Keratinocyte (primary cell): ENCODE measurements around the gene PDF. TPM values are rescaled to one million over a fixed set of nuclear protein-coding genes. Genes with fewer than 3 reads are reported as not detected.
"Not testable (repeated sequence)": the region's sequence is repeated elsewhere in the genome, so short reads cannot be mapped to it uniquely, and the experiment has no call there.

Experiments used
- DNase-seq: peaks from one replicate; pipeline ENCODE4 v3.0.0-alpha.2; 2011; ENCODE audit warnings: low read depth, missing footprints, low spot score
- FAIRE-seq: peaks from 2 replicates; lab custom pipeline; 2011; peaks lifted over from hg19 to GRCh38; lab: Jason Lieb, UNC
- H2AFZ ChIP-seq: 2 replicates; pipeline ENCODE4 v1.6.0; 2012; ENCODE audit warnings: low read length, control low read depth, inconsistent platforms; ENCODE audit not compliant: control insufficient read depth
- H3K27ac ChIP-seq: 2 replicates; pipeline ENCODE4 v1.5.1; 2011; ENCODE audit warnings: low read length; ENCODE audit not compliant: control insufficient read depth, insufficient read depth
- H3K27me3 ChIP-seq: 3 replicates; pipeline ENCODE4 v1.6.0; 2011; ENCODE audit warnings: low read length; ENCODE audit not compliant: control insufficient read depth, insufficient read depth; ENCODE audit errors: extremely low read depth
- H3K36me3 ChIP-seq, 2 experiments: 2 replicates in 1 of 2; 3 replicates in 1 of 2; pipeline ENCODE4 v1.5.1; 2011; ENCODE audit warnings: low read length in 2 of 2, mild to moderate bottlenecking in 1 of 2; ENCODE audit not compliant: control insufficient read depth in 2 of 2, insufficient read depth in 2 of 2; ENCODE audit errors: extremely low read depth in 1 of 2
- H3K4me1 ChIP-seq: 3 replicates; pipeline ENCODE4 v1.5.1; 2011; ENCODE audit warnings: low read length; ENCODE audit not compliant: control insufficient read depth, insufficient read depth; ENCODE audit errors: extremely low read depth
- H3K4me2 ChIP-seq: 3 replicates; pipeline ENCODE4 v1.6.0; 2011; ENCODE audit warnings: low read depth, low read length; ENCODE audit not compliant: control insufficient read depth, insufficient read depth; ENCODE audit errors: extremely low read depth
- H3K4me3 ChIP-seq, 3 experiments: fragments of 200-600 bp in 1 of 3; sonication (generic) in 1 of 3; 2 replicates in 2 of 3; 3 replicates in 1 of 3; pipeline ENCODE4 v1.5.1; 2011 to 2016; ENCODE audit warnings: low read length in 3 of 3, mild to moderate bottlenecking in 3 of 3, control low read depth in 2 of 3, inconsistent platforms in 1 of 3, low read depth in 1 of 3, mixed read lengths in 1 of 3, mixed run types in 1 of 3, moderate library complexity in 1 of 3; ENCODE audit not compliant: control insufficient read depth in 2 of 3, insufficient read depth in 2 of 3; ENCODE audit errors: extremely low read depth in 1 of 3
- H3K79me2 ChIP-seq: 2 replicates; pipeline ENCODE4 v1.6.0; 2012; ENCODE audit warnings: low read length; ENCODE audit not compliant: control insufficient read depth, insufficient read depth
- H3K9ac ChIP-seq: 3 replicates; pipeline ENCODE4 v1.6.0; 2011; ENCODE audit warnings: low read length; ENCODE audit not compliant: control insufficient read depth, insufficient read depth; ENCODE audit errors: extremely low read depth
- H3K9me1 ChIP-seq: 3 replicates; pipeline ENCODE4 v1.6.0; 2011; ENCODE audit warnings: low read length; ENCODE audit not compliant: control insufficient read depth, insufficient read depth; ENCODE audit errors: extremely low read depth
- H3K9me3 ChIP-seq: 2 replicates; pipeline ENCODE4 v1.5.1; 2012; ENCODE audit warnings: low read depth, low read length; ENCODE audit not compliant: control insufficient read depth
- H4K20me1 ChIP-seq: 3 replicates; pipeline ENCODE4 v1.6.0; 2011; ENCODE audit warnings: low read length; ENCODE audit not compliant: control insufficient read depth, insufficient read depth; ENCODE audit errors: extremely low read depth
- CTCF ChIP-seq, 3 experiments: IDR thresholded peaks in 1 of 3; conservative IDR thresholded peaks in 1 of 3; optimal IDR thresholded peaks in 1 of 3; 2 replicates in 2 of 3; 3 replicates in 1 of 3; pipeline versions ENCODE3 to v1.5.1; 2011; ENCODE audit warnings: low read length in 3 of 3, mild to moderate bottlenecking in 3 of 3, moderate library complexity in 2 of 3, control low read depth in 1 of 3, inconsistent platforms in 1 of 3; ENCODE audit not compliant: insufficient read depth in 2 of 3; ENCODE audit errors: extremely low read depth in 1 of 3
- EZH2 ChIP-seq: IDR thresholded peaks from one replicate; pipeline ENCODE4 v1.6.1; 2012; ENCODE audit warnings: inconsistent platforms, mild to moderate bottlenecking, low read length, moderate library complexity
- dilution Hi-C: fragments of 300-500 bp; cut with MboI; formaldehyde crosslinking; loops from one replicate; pipeline ENCODE4 v1.7.0; 2020; ENCODE audit warnings: low sequenced_read_pairs; ENCODE audit not compliant: extremely low pct_ligation_motif_present
- polyA plus RNA-seq, 5 experiments: library from polyadenylated mRNA; depleted of rRNA in 3 of 5; stranded (reverse) in 3 of 5; stranded (forward) in 1 of 5; unstranded in 1 of 5; fragments of >200 nt; gene quantifications; 1 replicate in 1 of 5; 2 replicates in 3 of 5; 3 replicates in 1 of 5; pipeline versions ENCODE4 v1.2.1 to v1.2.3, GENCODE V29; 2011 to 2012; ENCODE audit warnings: missing spikeins in 2 of 5, low read depth in 1 of 5, low replicate concordance in 1 of 5

PDF gene
- polyA plus RNA-seq, 1 donor (not counting 4 experiments of a cell fraction or from before 2014, with no cell fraction given) = 3.0 TPM

- Histone ChIP-seq H3K36me3 (peaks cover 0 to 1% of the 10 kb centered on the region in 2 experiments), H4K20me1 (no peaks in the 10 kb centered on the region), H2AFZ (no peak overlapping the region), H3K27me3 (no peaks in the 10 kb centered on the region), H3K4me3 (no peak overlapping the region), H3K4me1 (peaks cover 11% of the 10 kb centered on the region), H3K9me3 (no peaks in the 10 kb centered on the region), H3K27ac (peak overlapping the region; percentile 10), H3K9ac (no peak overlapping the region), H3K9me1 (no peaks in the 10 kb centered on the region), H3K79me2 (no peaks in the 10 kb centered on the region), H3K4me2 (no peak overlapping the region)
- TF ChIP-seq CTCF (optimal IDR thresholded peaks at IDR 0.05 in 1 of 3, IDR thresholded peaks at IDR 0.05 in 1 of 3, conservative IDR thresholded peaks at IDR 0.05 in 1 of 3; ENCODE audit: extremely low read depth in 1 of 3, insufficient read depth in 2 of 3, low read length in 3 of 3) (no peak), EZH2 (no peak)
- dilution Hi-C loops = no loop called here
- DNase-seq (peak; percentile 15), FAIRE-seq (peak; percentile 23)
Measured at GRCh38 chr16:69294051-69294450, 36.3 kb downstream of the PDF start.

- Histone ChIP-seq H3K4me2 (no peak overlapping the region), H2AFZ (no peak overlapping the region), H3K9ac (no peak overlapping the region), H3K4me1 (peaks cover 11% of the 10 kb centered on the region), H3K79me2 (no peaks in the 10 kb centered on the region), H4K20me1 (no peaks in the 10 kb centered on the region), H3K27ac (peak overlapping the region; percentile 10), H3K27me3 (no peaks in the 10 kb centered on the region), H3K9me1 (no peaks in the 10 kb centered on the region), H3K36me3 (peaks cover 0 to 1% of the 10 kb centered on the region in 2 experiments), H3K9me3 (no peaks in the 10 kb centered on the region), H3K4me3 (no peak overlapping the region)
- no peak for DNase-seq
- TF ChIP-seq CTCF (optimal IDR thresholded peaks at IDR 0.05 in 1 of 3, IDR thresholded peaks at IDR 0.05 in 1 of 3, conservative IDR thresholded peaks at IDR 0.05 in 1 of 3; ENCODE audit: extremely low read depth in 1 of 3, insufficient read depth in 2 of 3, low read length in 3 of 3) (no peak), EZH2 (no peak)
- no peak for FAIRE-seq
- dilution Hi-C loops = no loop called here
Measured at GRCh38 chr16:69293401-69293800, 37.0 kb downstream of the PDF start.

- FAIRE-seq, DNase-seq, H3K9ac ChIP-seq, H3K9me1 ChIP-seq, H3K27ac ChIP-seq, H2AFZ ChIP-seq, H4K20me1 ChIP-seq, H3K4me3 ChIP-seq, H3K9me3 ChIP-seq, H3K27me3 ChIP-seq, dilution Hi-C loops, H3K4me2 ChIP-seq, H3K79me2 ChIP-seq, H3K36me3 ChIP-seq: not testable (repeated sequence)
- peaks cover 11% of the 10 kb centered on the region for H3K4me1 ChIP-seq
Measured at GRCh38 chr16:69291657-69292056, 38.7 kb downstream of the PDF start.
